Body of pancreas (tissue), 4 donors: ENCODE results near the gene EPB41L3.

Experiments
- POLR2A ChIP-seq, 3 donors: fragments of 450-650 bp; IDR thresholded peaks; one replicate each; pipeline ENCODE4 v1.6.1; 2016; ENCODE audit warnings: antibody characterized with exemption in 3 of 3, mild to moderate bottlenecking in 2 of 3
- TF ChIP-seq, protein P1 (sequence below), 7 experiments: fragments of 450-650 bp in 4 of 7; fragments of 200-600 bp in 3 of 7; sonication (generic) in 3 of 7; IDR thresholded peaks; one replicate each; pipeline ENCODE4 v1.5.1; 2016 to 2019; ENCODE audit warnings: antibody characterized with exemption in 7 of 7

DNA sequence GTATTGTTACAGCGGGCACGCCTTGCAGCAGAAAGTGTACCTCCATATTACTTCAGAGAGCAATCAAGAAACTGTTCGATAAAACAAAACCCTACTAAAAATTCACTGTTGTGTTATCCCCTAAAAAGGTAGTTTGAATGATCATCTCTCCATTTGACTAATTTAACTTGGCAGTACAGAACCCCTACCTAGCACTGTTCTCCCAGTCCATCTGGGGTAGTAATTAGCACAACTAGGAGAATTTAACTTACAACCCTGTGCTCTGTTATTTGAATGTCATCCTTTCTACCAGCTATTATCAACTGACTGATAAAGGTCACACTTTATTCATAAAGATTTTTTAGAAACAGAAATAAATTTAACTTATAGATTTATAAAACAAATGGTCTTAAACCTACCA, 121.2 kb downstream of the EPB41L3 start:
- TF ChIP-seq POLR2A (IDR thresholded peaks at IDR 0.05) = no peak
- TF ChIP-seq, protein P1, sequence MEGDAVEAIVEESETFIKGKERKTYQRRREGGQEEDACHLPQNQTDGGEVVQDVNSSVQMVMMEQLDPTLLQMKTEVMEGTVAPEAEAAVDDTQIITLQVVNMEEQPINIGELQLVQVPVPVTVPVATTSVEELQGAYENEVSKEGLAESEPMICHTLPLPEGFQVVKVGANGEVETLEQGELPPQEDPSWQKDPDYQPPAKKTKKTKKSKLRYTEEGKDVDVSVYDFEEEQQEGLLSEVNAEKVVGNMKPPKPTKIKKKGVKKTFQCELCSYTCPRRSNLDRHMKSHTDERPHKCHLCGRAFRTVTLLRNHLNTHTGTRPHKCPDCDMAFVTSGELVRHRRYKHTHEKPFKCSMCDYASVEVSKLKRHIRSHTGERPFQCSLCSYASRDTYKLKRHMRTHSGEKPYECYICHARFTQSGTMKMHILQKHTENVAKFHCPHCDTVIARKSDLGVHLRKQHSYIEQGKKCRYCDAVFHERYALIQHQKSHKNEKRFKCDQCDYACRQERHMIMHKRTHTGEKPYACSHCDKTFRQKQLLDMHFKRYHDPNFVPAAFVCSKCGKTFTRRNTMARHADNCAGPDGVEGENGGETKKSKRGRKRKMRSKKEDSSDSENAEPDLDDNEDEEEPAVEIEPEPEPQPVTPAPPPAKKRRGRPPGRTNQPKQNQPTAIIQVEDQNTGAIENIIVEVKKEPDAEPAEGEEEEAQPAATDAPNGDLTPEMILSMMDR (IDR thresholded peaks at IDR 0.05) = no peak
